ENCODE data around the gene ATXN7L1. TPM values are rescaled to one million over a fixed set of nuclear protein-coding genes. Genes with fewer than 3 reads are reported as not detected.

Gene ATXN7L1
- total RNA-seq, 1 donor from 2014 or later: 18.6 TPM

- Mint-ChIP-seq H3K4me1 (no peaks in the 10 kb centered on the region), H3K4me3 (no peak overlapping the region), H3K27me3 (peaks cover 10% of the 10 kb centered on the region), H3K9me3 (no peaks in the 10 kb centered on the region), H3K27ac (no peak overlapping the region), H3K36me3 (ENCODE audit: low read depth) (no peaks in the 10 kb centered on the region)
- intact Hi-C loops (cut with micrococcal nuclease): no loop called here
- no peak for TF ChIP-seq CTCF (IDR thresholded peaks at IDR 0.05)
- POLR2A ChIA-PET: no interaction called here
- CTCF ChIA-PET: no interaction called here
- ATAC-seq (ENCODE audit: low read depth) (no peak), DNase-seq (no peak)
Observed at GRCh38 chr7:105916603-105917002, 40.2 kb upstream of the ATXN7L1 start.

- Mint-ChIP-seq H3K9me3 (peaks cover 5% of the 10 kb centered on the region), H3K27ac (no peak overlapping the region), H3K27me3 (peaks cover 2% of the 10 kb centered on the region), H3K36me3 (ENCODE audit: low read depth) (no peaks in the 10 kb centered on the region), H3K4me3 (no peak overlapping the region), H3K4me1 (no peaks in the 10 kb centered on the region)
- ChIA-PET POLR2A (no interaction called here), CTCF (no interaction called here)
- intact Hi-C loops (cut with micrococcal nuclease): no loop called here
- ATAC-seq (ENCODE audit: low read depth) (no peak), DNase-seq (no peak)
- no peak for TF ChIP-seq CTCF (IDR thresholded peaks at IDR 0.05)
Observed at GRCh38 chr7:105913947-105914346, 37.5 kb upstream of the ATXN7L1 start.

GRCh38 chr7:105911961-105912575 lies 35.7 kb upstream of the ATXN7L1 start:
- H3K27ac Mint-ChIP-seq: no peak overlapping the region
- no peaks in the 10 kb centered on the region for H3K4me1 Mint-ChIP-seq
- H3K27me3 Mint-ChIP-seq: peaks cover under 1% of the 10 kb centered on the region
- DNase-seq: no peak
- intact Hi-C loops (cut with micrococcal nuclease): no loop called here
- peaks cover 5% of the 10 kb centered on the region for H3K9me3 Mint-ChIP-seq
- H3K36me3 Mint-ChIP-seq (ENCODE audit: low read depth): no peaks in the 10 kb centered on the region
- H3K4me3 Mint-ChIP-seq: no peak overlapping the region
- TF ChIP-seq CTCF (IDR thresholded peaks at IDR 0.05): no peak
- ChIA-PET POLR2A (no interaction called here), CTCF (no interaction called here)
- ATAC-seq (ENCODE audit: low read depth): no peak

GRCh38 chr7:105910172-105910571 lies 33.8 kb upstream of the ATXN7L1 start:
- no peak for TF ChIP-seq CTCF (IDR thresholded peaks at IDR 0.05)
- Mint-ChIP-seq H3K4me1 (no peaks in the 10 kb centered on the region), H3K27me3 (no peaks in the 10 kb centered on the region), H3K9me3 (peaks cover 5% of the 10 kb centered on the region), H3K27ac (no peak overlapping the region), H3K36me3 (ENCODE audit: low read depth) (no peaks in the 10 kb centered on the region), H3K4me3 (no peak overlapping the region)
- ChIA-PET CTCF (no interaction called here), POLR2A (interaction anchor here (0.6 kb wide), 1 partner anchor 232 kb away, joined by 3 read pairs; no protein-coding TSS in a partner anchor)
- DNase-seq (no peak), ATAC-seq (ENCODE audit: low read depth) (no peak)
- intact Hi-C loops (cut with micrococcal nuclease): no loop called here

- H3K9me3 Mint-ChIP-seq: peaks cover 5% of the 10 kb centered on the region
- intact Hi-C loops (cut with micrococcal nuclease): no loop called here
- ChIA-PET CTCF (no interaction called here), POLR2A (no interaction called here)
- no peaks in the 10 kb centered on the region for H3K27me3 Mint-ChIP-seq
- no peaks in the 10 kb centered on the region for H3K4me1 Mint-ChIP-seq
- DNase-seq: no peak
- no peak overlapping the region for H3K4me3 Mint-ChIP-seq
- H3K36me3 Mint-ChIP-seq (ENCODE audit: low read depth): no peaks in the 10 kb centered on the region
- H3K27ac Mint-ChIP-seq: no peak overlapping the region
- TF ChIP-seq CTCF (IDR thresholded peaks at IDR 0.05): no peak
- no peak for ATAC-seq (ENCODE audit: low read depth)
Observed at GRCh38 chr7:105909742-105910141, 33.3 kb upstream of the ATXN7L1 start.

All from activated B cell treated with CpG ODN at 0.5 μM for 24 hours (primary cell).